Esophagus squamous epithelium (tissue), 4 donors: ENCODE data around the gene NAXE.

Experiments used
- CTCF ChIP-seq, 6 experiments: fragments of 450-650 bp in 4 of 6; fragments of 200-600 bp in 2 of 6; sonication (generic) in 2 of 6; IDR thresholded peaks; one replicate each; pipeline ENCODE4 v1.5.1; 2016 to 2019; ENCODE audit warnings: antibody characterized with exemption in 6 of 6, mild to moderate bottlenecking in 4 of 6, moderate library complexity in 4 of 6
- POLR2A ChIP-seq, 4 donors: fragments of 450-650 bp; IDR thresholded peaks; one replicate each; pipeline ENCODE4 v1.6.1; 2017; ENCODE audit warnings: antibody characterized with exemption in 4 of 4, mild to moderate bottlenecking in 4 of 4, moderate library complexity in 3 of 4

GRCh38 chr1:156592158-156592909 is 758 bp downstream of the NAXE start:
- TF ChIP-seq CTCF (IDR thresholded peaks at IDR 0.05) (no peak), POLR2A (IDR thresholded peaks at IDR 0.05) (no peak)
